Measurements from ENCODE around the gene CARD10. TPM values are rescaled to one million over a fixed set of nuclear protein-coding genes. Genes with fewer than 3 reads are reported as not detected.
"Not testable (repeated sequence)": the region's sequence is repeated elsewhere in the genome, so short reads cannot be mapped to it uniquely, and the experiment has no call there.

CARD10 gene
- total and polyA plus RNA-seq, 4 donors, result 7.8 to 14.0 (median 8.4) TPM

DNA sequence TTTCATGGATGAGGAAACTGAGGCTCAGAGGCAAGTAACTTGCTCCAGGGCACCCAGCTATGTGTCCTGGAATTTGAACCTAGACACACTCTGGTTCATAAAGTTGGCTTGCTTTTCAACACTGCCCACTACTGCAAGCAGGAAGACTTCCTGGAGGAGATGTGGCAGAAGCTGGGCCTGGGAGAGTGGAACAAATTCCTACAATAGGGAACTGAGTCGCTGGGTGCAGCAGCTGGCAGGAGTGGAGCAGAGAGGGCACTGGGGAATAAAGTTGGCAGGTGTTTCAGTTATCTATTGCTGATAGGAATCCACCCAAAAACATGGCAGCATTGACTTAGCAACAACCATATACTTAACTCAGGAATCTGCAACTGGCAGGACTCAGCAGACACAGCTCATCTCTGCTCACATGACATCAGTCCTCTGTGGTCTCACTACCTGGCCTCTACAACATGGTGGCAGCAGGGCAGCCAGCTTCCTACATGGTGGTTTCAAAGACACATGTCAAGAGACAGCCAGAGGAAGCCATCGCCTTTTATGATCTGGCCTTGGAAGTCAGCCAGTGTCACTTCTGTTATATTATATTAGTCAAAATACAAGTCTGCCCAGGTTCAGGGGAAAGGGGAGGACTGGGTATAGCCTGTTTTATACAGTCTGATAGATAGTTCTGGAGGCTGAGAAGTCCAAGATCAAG is 10.6 kb upstream of the CARD10 start:
- Histone ChIP-seq H3K9ac (ENCODE audit: low read depth in 1 of 2, low read length in 2 of 2) (no peak overlapping the region), H3K27me3 (ENCODE audit: control insufficient read depth in 4 of 4, insufficient read depth in 4 of 4, low read length in 3 of 4) (no peaks in the 10 kb centered on the region), H3K9me3 (ENCODE audit: control insufficient read depth in 4 of 4, low read length in 3 of 4) (no peaks in the 10 kb centered on the region), H3K4me3 (ENCODE audit: low read depth in 1 of 3, low read length in 3 of 3) (no peak overlapping the region), H3K36me3 (ENCODE audit: control insufficient read depth in 4 of 4, insufficient read depth in 3 of 4, low read depth in 1 of 4, low read length in 3 of 4) (no peaks in the 10 kb centered on the region), H3K27ac (ENCODE audit: low read depth in 1 of 2, low read length in 2 of 2) (no peak overlapping the region), H3K4me1 (ENCODE audit: control insufficient read depth in 4 of 4, insufficient read depth in 4 of 4, low read length in 3 of 4) (no peaks in the 10 kb centered on the region)
- WGBS, result 77% methylated on average over 2 of the region's 2 CpGs
- no peak for DNase-seq (ENCODE audit: low spot score)
- TF ChIP-seq SP1 (IDR thresholded peaks at IDR 0.05) (no peak), ATF3 (IDR thresholded peaks at IDR 0.05) (no peak), CTCF (IDR thresholded peaks at IDR 0.05; ENCODE audit: low read depth, low read length, missing input control) (no peak), HNF4G (IDR thresholded peaks at IDR 0.05) (no peak), NR2F2 (IDR thresholded peaks at IDR 0.05) (no peak), REST (IDR thresholded peaks at IDR 0.05) (no peak), FOXA1 (IDR thresholded peaks at IDR 0.05) (no peak), YY1 (IDR thresholded peaks at IDR 0.05) (no peak), FOXA2 (IDR thresholded peaks at IDR 0.05) (no peak), GABPA (IDR thresholded peaks at IDR 0.05 in 1 of 2, conservative IDR thresholded peaks at IDR 0.05 in 1 of 2) (no peak), RXRA (IDR thresholded peaks at IDR 0.05) (no peak), RAD21 (IDR thresholded peaks at IDR 0.05) (no peak), TAF1 (conservative IDR thresholded peaks at IDR 0.05) (no peak)

DNA sequence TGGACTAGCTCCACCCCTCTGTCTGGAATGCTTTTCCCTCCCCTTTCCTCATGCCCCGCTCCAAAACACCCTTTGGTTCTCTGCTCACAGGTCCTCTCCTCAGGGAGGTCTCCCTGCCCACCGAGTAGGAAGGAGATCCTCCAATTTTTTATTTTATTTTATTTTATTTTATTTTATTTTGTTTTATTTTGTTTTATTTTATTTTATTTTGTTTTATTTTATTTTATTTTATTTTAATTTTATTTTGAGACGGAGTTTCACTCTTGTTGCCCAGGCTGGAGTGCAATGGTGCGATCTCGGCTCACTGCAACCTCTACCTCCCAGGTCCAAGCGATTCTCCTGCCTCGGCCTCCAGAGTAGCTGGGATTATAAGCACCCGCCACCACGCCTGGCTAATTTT is 8.7 kb upstream of the CARD10 start:
- not testable (repeated sequence) for H3K9me3 ChIP-seq (ENCODE audit: control insufficient read depth in 4 of 4, low read length in 3 of 4); H3K4me1 ChIP-seq (ENCODE audit: control insufficient read depth in 4 of 4, insufficient read depth in 4 of 4, low read length in 3 of 4); H3K36me3 ChIP-seq (ENCODE audit: control insufficient read depth in 4 of 4, insufficient read depth in 3 of 4, low read depth in 1 of 4, low read length in 3 of 4); H3K27ac ChIP-seq (ENCODE audit: low read depth in 1 of 2, low read length in 2 of 2); H3K9ac ChIP-seq (ENCODE audit: low read depth in 1 of 2, low read length in 2 of 2); H3K4me3 ChIP-seq (ENCODE audit: low read depth in 1 of 3, low read length in 3 of 3); DNase-seq (ENCODE audit: low spot score); H3K27me3 ChIP-seq (ENCODE audit: control insufficient read depth in 4 of 4, insufficient read depth in 4 of 4, low read length in 3 of 4)
- 96% methylated on average over 9 of the region's 9 CpGs for WGBS

- not testable (repeated sequence) for H3K9ac ChIP-seq (ENCODE audit: low read depth in 1 of 2, low read length in 2 of 2); H3K27me3 ChIP-seq (ENCODE audit: control insufficient read depth in 4 of 4, insufficient read depth in 4 of 4, low read length in 3 of 4); H3K27ac ChIP-seq (ENCODE audit: low read depth in 1 of 2, low read length in 2 of 2); DNase-seq (ENCODE audit: low spot score); H3K36me3 ChIP-seq (ENCODE audit: control insufficient read depth in 4 of 4, insufficient read depth in 3 of 4, low read depth in 1 of 4, low read length in 3 of 4); H3K9me3 ChIP-seq (ENCODE audit: control insufficient read depth in 4 of 4, low read length in 3 of 4); H3K4me3 ChIP-seq (ENCODE audit: low read depth in 1 of 3, low read length in 3 of 3); H3K4me1 ChIP-seq (ENCODE audit: control insufficient read depth in 4 of 4, insufficient read depth in 4 of 4, low read length in 3 of 4)
- 91% methylated on average over 9 of the region's 9 CpGs for WGBS
These were observed 8.0 kb upstream of the CARD10 start for GRCh38 chr22:37527081-37527752.

All from liver (tissue), 9 donors.